GM10847 (cell line): ENCODE results near the gene ABHD15.

Source experiments
- POLR2A ChIP-seq: IDR thresholded peaks from 2 replicates; pipeline ENCODE4 v1.6.1; 2011; ENCODE audit not compliant: insufficient read length; ENCODE audit errors: extremely low read depth

ABHD15 gene

GRCh38 chr17:29570521-29570920, 3.7 kb upstream of the ABHD15 start:
- no peak for TF ChIP-seq POLR2A

- no peak for TF ChIP-seq POLR2A
These were observed 2.6 kb upstream of the ABHD15 start for GRCh38 chr17:29569245-29569950.

- TF ChIP-seq POLR2A: peak; percentile 51
These were observed 1.8 kb upstream of the ABHD15 start, which contains the start of gene TP53I13 for GRCh38 chr17:29568331-29569244. TSS of gene TP53I13 (plus strand) at chr17:29568701. CDS start at chr17:29568759, 58 bp downstream.

- no peak for TF ChIP-seq POLR2A
These were observed 905 bp upstream of the ABHD15 start for GRCh38 chr17:29567554-29568330.

GRCh38 chr17:29567304-29567553, 392 bp upstream of the ABHD15 start:
- no peak for TF ChIP-seq POLR2A

- TF ChIP-seq POLR2A: no peak
These were observed 979 bp downstream of the ABHD15 start for GRCh38 chr17:29565643-29566472.

- TF ChIP-seq POLR2A: no peak
These were observed 3.0 kb downstream of the ABHD15 start for GRCh38 chr17:29563816-29564215.

GRCh38 chr17:29562615-29563014, 4.2 kb downstream of the ABHD15 start:
- no peak for TF ChIP-seq POLR2A

- TF ChIP-seq POLR2A: no peak
These were observed 5.0 kb downstream of the ABHD15 start for GRCh38 chr17:29561554-29562517.

- no peak for TF ChIP-seq POLR2A
These were observed 6.5 kb downstream of the ABHD15 start for GRCh38 chr17:29560316-29560715.

- TF ChIP-seq POLR2A: no peak
These were observed 7.2 kb downstream of the ABHD15 start for GRCh38 chr17:29559640-29560039.

GRCh38 chr17:29557739-29558116, 9.1 kb downstream of the ABHD15 start:
- no peak for TF ChIP-seq POLR2A

GRCh38 chr17:29557085-29557738, 9.6 kb downstream of the ABHD15 start:
- no peak for TF ChIP-seq POLR2A
